NCI-H1930 (cell line): ENCODE results near the gene GMDS.

ENCODE experiments used
- DNase-seq, 2 experiments: peaks; one replicate each; lab custom pipeline; 2025; lab: John Stamatoyannopoulos, UW

Gene GMDS

DNA sequence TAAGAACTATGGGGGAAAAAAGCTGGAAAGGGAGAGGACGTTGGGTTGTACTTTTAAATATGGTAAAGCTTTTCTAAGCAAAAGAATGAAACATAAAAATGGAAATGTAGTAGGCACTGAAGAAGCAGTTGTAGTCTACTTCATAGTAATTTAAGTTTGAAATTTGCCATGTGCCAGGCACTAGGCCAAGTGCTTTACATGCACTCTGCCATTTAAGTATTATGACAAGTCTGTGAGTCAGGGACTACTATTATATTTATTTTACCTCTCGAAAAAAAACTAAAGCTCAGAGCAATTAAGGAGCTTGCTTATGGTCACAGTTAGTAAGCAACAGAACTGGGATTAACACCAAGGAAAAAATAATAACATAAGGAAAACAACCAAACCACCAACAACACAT is 257.8 kb downstream of the GMDS start:
- no peak for DNase-seq

DNA sequence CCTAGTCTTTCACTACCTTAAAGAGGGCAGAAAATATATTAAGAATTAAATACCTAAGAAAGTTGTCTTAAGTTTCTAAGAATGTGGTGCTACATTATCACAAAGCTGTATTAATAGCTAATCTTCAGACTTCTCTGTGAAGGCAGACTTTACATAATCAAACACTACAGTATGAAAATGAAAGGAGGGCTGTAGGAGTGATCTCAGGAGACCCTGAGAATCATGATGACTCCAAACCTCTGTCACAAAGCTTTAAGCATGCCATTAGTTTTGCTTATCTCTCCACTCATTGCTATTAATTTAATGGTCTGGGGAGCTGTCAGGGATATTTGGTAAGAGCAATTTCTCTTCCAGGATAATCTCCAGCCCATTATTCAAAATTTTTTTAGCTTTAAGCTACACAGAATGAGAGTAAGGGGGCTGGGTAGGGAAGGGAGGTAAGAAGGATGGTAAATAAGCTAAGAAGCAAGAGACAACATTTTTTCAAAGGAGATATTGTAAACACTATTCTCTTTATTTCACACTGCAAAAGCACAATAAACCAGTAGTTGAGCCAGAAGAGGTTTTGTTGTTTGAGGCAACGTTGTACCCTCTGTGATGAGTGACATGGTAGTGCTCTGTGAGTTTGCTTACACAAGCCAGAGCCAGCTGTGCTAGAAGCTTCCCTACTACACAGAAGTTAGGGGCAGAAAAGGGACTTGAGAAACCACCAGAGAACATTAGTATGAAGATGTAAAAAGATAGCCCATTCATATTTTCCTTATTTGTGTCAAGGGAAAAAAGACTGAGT is 258.8 kb downstream of the GMDS start:
- no peak for DNase-seq

DNA sequence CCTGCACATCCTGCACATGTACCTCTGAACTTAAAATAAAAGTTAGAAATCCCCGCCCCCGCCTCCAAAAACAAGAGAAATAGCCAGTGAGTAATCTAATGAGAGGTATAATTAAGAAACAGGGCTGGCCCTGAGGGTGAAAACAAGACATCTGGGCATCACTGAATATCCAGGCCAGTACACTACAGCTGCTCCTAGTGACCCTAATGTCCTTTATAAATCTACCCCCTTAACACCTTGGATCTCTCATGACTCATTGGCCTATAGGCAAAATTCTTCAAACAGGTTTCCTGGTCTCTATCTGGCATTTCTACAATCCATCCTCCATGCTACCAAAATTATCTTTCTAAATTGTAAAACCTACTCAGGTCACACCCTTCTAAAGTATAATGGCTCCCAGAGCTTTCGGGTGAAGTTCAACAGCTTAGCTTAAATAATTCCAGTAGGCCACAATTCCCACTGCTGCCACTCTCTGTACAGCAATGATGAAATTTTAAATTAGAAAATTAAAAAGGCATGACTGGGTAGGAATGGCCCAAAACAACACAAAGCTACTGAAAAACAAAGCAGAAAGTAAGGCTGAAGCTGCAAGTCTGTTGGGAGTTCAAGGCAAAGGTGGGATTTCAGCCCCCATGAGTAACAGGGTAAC is 260.9 kb downstream of the GMDS start:
- no peak for DNase-seq

DNA sequence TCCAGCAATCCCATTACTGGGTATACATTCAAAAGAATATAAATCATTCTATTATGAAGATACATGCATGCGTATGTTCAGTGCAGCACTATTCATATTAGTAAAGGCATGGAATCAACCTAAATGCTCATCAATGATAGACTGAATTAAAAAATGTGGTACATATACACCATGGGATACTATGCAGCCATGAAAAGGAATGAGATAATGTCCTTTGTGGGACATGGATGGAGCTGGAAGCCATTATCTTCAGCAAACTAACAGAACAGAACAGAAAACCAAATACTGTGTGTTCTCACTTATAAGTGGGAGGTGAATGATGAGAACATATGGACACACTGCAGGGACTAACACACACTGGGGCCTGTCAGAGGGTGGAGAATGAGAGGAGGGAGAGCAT is 261.6 kb downstream of the GMDS start:
- no peak for DNase-seq

DNA sequence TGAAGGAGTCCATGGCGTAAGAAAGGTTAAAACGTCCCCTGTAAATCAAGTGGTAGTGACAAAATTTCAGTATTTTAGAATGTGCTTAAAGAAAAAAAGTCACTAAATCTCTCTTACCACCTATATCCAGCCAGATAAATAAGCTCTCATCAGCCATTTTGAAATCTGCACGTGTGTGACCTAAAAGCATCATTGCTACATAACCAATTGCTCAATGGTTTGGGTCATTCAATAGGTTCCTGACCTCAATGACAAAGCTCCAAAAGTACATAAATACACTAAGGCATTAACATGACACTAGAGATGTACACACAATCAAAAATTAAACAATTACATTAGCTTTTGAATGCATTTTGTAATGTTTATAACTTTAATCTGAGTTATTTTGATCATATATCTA is 272.4 kb downstream of the GMDS start:
- DNase-seq: no peak

DNA sequence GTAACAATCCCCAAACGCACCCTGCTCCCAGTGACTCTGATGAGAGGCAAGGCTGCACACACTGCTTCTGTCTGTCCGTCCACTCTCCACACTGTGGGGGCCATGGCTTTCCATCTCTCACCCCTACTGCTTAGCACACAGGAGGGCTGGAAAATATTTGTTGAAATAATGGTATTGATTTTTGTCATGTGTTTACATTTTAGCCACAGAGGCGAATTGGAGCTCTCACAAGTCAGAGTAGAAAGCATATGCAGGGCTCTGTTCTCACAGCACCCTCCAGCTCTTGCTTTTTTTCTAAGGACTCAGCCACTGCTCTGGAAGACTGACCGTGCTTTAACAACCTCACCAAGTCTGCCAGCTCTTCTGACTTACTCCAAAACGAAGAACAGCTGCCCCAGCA is 273.8 kb downstream of the GMDS start:
- no peak for DNase-seq

DNA sequence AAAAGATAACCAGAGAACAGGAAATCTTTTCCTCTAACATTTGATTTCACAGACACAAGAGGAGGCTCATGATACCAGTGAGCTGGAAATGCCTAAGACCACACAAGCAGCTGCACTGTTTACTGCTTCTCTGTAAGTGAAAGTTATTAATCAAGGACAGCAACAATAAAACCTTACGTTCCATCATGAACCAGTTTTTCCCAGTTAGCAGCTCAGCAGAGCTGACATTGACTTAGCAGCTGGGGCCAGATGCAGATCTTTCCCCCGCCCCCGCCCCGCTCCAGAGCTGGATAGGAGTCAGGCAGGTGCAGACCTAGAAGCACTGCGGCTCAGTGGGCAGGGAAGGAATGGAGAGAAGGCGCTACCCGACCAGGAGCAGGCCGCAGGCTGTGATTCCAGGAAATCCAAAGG is 275.2 kb downstream of the GMDS start:
- DNase-seq: no peak

DNA sequence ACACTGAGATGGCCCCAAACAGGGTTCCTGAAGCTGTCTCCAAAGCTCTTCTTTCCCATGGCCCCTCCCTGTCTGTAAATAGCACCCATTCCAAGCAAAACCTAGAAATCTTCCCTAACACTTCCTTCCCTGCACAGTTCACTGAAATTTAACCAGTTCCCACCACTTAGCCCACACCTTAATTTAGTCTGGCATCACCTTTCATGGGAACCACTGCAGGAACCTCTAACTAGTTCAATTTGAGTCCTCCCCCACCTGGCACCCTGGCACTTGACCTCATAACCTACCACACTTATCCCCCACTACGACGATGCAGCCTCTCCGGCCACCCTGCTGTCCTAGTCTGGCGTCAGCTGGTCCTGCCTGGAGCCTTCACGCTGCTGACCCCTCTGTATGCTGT is 278.7 kb downstream of the GMDS start:
- DNase-seq: no peak

DNA sequence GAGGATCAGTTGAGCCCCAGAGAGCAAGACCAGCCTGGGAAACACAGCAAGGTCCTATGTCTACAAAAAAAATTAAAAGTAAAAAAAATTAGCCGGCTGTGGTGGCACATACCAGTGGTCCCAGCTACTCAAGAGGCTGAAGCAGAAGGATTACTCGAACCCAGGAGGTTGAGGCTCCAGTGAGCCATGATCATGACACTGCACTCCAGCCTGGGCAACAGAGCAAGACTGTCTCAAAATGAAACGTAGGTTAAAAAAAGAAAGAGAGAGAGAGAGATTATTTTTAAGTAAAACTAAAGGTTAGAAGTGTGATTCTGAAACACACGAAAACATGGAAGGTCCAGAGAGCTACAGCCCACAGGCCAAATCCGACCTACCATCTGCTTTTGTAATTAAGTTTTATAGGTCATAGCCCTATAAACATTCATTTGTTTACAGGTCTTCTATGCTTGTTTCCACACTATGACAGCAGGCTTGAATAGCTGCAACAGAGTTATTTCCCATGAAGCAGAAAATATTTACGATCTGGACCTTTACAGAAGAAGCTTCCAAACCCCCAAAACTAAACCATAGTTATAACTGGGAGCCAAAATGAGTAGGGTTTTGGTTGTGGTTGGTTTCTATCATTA is 279.7 kb downstream of the GMDS start:
- no peak for DNase-seq

DNA sequence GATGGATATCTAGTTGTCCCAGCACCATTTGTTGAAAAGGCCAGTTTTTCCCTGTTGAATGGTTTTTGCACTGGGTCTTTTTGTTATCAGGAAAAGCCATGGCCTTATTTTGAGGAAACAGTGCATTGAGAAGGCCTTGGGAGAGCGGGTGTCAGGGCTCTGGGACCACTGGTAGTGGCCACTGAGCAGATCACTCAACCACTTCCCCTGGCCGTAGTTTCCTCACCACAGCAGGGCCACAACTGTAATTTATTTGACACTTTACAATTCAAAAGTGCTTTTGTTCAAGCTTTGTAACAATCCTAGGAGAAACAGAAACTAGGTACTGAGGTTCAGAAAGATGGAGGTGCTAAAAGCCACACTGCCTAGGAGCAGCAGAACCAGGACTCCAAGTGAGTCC is 281.8 kb downstream of the GMDS start:
- DNase-seq: no peak

DNA sequence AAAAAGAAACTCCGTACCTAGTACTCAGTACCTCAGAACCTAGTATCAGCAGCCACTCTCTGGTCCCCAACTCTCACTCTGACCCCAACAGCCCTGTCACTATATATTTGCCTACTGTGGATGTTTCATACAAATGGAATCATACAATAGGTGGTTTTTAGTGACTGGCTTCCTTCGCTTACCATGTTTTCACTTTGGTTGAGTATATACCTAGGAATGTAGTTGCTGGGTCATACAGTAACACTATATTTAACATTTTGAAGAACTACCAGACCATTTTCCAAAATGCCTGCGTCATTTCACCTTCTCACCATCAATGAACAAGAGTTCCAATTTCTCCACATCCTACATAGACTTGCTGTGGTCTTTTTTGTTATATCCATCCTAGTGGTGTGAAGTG is 283.2 kb downstream of the GMDS start:
- DNase-seq: no peak

DNA sequence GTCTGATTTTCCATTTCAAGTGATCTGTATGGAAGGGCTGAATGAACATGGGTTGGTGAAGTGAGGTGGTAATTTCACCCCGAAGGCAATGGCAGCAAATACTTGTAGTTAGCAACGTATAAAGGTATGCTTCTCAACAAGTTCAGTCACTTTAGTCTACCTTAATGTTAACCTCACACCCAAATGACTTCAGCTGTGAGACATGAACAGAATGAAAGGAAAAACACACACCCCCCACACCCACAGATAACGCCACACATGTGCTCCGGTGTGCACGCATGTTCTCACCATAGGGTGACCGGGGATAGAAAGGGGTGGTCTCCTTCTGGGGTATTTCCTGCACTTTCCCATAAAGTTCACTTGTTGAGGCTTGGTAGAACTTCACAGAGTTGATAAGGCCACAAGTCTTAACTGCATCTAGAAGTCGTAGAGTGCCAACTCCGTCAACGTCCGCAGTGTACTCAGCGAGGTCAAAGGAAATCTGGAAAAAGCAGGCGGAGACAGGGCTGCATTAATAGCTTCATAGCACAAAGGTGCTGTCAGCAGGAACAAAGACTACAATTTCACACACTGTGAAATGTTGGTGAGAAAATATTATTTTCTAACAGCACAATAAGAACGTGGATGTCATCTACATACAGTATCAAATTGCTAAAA is 284.8 kb downstream of the GMDS start:
- DNase-seq: no peak

DNA sequence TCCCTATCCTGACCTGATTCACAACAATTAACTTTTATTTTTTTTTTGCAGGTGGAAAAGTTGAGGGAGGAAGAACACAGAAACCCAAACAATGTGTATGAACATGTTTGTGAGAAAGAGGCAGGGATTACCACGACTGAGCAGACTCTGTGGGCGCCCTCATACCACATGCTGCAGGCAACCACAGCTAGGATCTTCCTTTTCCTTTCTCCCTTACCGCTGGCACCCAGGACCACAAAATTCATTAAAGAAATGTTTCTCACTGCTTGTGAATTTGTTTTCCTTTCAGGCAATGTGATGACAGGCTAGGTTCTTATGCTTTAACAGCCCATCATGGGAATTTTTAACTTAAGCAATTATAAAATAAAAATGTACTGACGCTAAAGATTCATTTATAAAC is 287.1 kb downstream of the GMDS start:
- no peak for DNase-seq

DNA sequence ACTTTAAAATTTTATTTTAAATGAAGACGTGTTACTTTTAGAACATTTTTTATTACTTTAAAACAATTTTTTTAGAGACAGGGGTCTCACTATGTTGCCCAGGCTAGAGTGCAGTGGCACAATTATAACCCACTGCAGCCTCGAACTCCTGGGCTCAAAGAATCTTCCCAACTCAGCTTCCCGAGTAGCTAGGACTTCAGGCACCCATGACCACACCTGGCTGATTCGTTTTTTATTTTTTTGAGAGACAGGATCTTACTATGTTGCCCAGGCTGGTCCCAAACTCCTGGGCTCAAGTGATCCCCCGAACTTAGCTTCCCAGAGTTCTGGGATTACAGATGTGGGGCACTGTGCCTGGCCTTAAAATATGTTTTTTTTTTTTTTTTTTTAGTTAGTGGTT is 287.7 kb downstream of the GMDS start:
- DNase-seq: no peak

DNA sequence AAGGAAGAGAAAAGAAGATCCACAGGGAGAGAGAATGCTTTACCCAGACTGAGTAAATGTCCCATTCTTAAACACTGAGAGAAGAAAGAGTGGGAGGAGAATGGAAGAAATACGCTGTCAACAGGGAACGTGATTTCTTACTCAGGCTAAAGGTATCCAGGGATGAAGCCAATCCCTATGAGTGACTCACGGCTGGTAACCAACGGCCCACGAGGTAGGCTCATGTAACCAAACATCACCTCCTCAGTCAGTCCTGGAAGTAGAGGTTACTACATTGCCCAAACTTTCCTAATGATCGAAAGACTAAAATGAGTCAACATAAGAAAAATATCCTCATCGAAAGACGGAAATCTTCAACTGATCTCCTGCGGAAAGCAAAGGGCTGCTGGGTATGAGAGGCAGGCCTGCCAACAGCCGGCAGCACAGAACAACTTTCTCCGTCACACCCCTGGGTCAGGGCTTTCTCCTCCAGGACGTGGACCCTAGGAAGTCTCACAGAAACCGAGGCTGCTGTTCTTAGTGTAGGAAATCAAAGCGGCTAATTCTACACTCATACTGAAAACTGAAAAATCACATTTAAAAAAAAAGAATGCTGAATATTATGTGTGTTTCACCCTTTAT is 292.6 kb downstream of the GMDS start:
- no peak for DNase-seq

DNA sequence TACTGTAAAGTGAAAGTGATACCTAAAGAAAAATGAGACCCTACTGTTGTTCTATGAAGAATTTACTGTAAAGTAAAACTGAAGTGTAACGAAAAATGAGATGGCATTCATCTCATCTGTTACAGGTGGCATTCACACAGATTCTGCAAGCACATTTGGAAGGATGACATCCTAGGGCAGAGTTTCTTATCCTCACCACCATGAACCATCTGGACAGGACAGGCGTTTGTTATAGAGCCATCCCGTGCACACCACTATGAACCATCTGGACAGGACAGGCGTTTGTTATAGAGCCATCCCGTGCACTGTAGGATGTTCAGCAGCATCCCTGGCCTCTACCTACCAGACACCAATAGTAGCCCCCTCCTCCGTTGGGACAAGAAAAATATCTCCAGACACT is 294.8 kb downstream of the GMDS start:
- DNase-seq: no peak

DNA sequence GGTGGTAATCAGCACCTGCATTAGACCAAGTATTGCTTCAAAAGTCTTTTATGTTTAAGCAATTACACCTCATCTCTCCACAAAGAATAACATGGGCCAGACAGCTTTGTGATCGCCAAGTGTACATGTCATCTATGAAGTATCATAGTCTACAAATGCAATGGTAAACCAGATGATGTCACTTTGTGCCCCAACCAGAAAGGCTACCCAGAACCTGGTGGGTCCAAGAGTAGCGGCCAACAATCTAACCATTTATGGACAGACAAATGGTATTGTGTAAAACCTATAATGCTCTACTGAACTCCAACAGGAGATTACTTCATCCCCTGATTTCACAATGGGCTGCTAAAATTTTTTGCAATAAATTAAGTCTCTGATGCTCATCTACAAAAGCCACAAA is 295.9 kb downstream of the GMDS start:
- DNase-seq: no peak

DNA sequence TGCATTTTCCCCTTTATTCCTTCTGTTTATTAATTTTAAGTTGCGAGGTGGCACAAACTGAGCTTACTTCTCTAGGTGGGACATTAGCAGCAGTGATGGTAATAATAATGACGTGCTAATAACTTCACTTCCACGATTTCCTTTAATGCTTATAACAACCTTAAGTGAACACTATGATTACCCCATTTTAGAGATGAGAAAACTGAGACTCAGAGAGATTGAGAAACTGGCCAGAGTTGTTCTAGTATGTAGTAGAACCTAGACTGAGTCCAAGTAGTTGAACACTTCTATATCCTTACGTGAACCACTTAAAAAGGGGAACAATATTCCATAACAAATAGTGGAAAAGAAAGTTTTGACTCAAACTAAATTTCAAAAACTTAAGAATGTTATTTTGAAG is 297.5 kb downstream of the GMDS start:
- no peak for DNase-seq

DNA sequence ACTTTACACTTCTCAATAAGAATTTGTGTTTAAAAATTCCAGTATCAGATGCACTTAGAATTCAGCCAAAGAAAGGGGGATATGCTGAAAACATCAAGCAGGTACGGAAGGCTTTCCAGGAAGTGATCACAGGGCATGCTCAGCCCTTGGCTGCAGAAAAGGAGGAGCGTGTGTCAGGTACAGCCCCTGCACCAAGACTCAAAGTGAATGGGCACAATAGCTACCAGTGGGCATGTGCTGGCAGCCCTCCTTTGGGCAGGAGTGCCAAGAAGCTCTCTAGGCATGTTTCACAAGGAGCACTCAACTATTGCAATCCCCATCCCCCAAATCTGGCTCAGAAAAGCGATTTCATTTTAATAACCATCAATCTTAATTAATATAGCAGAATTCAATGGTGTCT is 298.8 kb downstream of the GMDS start:
- DNase-seq: no peak

DNA sequence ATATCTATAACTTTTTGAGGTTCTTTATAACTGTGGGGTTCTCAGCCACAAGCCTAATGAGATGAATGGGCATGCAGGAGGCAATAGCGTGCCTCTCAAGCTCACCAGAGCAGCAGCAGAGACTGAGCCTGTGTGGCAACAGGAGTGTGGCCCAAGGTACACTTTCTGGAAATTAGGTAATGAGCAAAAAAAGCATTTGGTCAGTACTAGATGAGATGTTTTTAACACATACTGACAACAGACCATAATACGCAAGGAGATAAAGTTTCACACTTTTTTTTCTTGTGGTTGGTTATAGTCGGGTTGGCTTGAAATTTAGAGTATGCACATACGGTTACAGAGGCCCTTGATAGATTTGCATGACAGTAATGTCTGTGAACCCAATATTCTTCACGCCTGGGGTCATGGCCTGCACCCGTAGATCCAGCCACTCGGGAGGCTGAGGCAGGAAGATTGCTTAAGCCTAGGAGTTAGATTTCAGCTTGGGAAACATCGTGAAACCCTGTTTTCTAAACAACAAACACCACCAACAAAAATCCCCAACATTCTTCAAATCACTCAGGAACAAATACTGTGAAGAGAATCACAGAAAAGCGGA is 300.1 kb downstream of the GMDS start:
- DNase-seq: no peak

DNA sequence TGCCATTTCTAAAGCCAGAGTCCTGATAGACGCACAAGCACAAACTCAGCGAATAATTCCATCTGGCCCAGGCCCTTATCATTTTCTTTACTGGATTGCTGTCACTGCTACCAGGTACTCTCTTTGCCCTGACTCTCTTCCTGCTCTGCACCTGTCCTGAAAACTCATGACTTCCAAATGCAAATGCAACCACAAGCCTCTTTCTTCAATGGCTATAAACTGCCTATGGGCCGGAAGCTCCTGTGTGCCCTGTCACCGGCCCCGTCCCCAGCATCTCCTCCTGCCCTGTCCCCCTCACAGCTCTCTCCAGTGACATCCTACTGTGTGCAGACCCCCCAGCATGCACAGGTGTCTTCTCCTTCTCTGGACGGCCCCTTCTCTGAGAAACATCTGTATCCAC is 302.6 kb downstream of the GMDS start:
- DNase-seq: no peak

DNA sequence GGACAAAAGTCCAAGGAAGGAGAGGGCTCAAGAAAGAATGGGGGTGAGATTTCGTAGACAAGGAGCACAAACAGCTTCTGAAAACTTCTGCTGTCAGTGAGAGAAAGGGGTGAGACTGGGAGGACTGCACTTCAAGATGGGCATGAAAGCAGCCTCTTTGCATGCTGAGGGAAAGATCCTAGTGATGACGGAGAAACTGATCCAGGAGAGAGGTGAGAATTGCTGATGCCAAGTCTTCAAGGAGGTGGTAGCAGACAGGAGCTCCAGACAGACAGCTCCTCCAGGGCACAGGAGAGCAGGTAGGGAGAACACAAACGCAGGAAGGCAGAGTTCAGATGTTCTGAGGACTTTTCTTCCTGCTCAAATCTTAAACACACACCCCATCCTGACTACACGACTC is 303.9 kb downstream of the GMDS start:
- DNase-seq: no peak
